NCI-H748 (cell line): ENCODE measurements around the gene PROM1.

ENCODE experiments used
- DNase-seq: peaks from one replicate; lab custom pipeline; 2025; ENCODE audit not compliant: unreplicated experiment; lab: John Stamatoyannopoulos, UW

The PROM1 gene

GRCh38 chr4:16029886-16030285 is 53.9 kb downstream of the PROM1 start:
- DNase-seq: no peak

GRCh38 chr4:16029262-16029661 is 54.6 kb downstream of the PROM1 start:
- DNase-seq: no peak

- no peak for DNase-seq
These were observed 56.2 kb downstream of the PROM1 start for GRCh38 chr4:16027626-16028025.

GRCh38 chr4:16027114-16027513 is 56.7 kb downstream of the PROM1 start:
- no peak for DNase-seq

- DNase-seq: peak; percentile 52
These were observed 57.6 kb downstream of the PROM1 start for GRCh38 chr4:16026160-16026761.

GRCh38 chr4:16025268-16025667 is 58.6 kb downstream of the PROM1 start:
- no peak for DNase-seq

- no peak for DNase-seq
These were observed 59.9 kb downstream of the PROM1 start for GRCh38 chr4:16023776-16024408.

GRCh38 chr4:16021804-16022560 is 61.8 kb downstream of the PROM1 start:
- DNase-seq: no peak

- DNase-seq: no peak
These were observed 64.2 kb downstream of the PROM1 start for GRCh38 chr4:16019649-16020048.

GRCh38 chr4:16018841-16019240 is 65.0 kb downstream of the PROM1 start:
- no peak for DNase-seq

GRCh38 chr4:16018061-16018676 is 65.7 kb downstream of the PROM1 start:
- no peak for DNase-seq

GRCh38 chr4:16016536-16016935 is 67.3 kb downstream of the PROM1 start:
- no peak for DNase-seq

- no peak for DNase-seq
These were observed 72.7 kb downstream of the PROM1 start for GRCh38 chr4:16011173-16011572.

GRCh38 chr4:16009153-16009552 is 74.7 kb downstream of the PROM1 start:
- no peak for DNase-seq

GRCh38 chr4:16007471-16008095 is 76.2 kb downstream of the PROM1 start:
- DNase-seq: no peak

GRCh38 chr4:16006771-16007446 is 76.9 kb downstream of the PROM1 start:
- DNase-seq: no peak

GRCh38 chr4:16005676-16006075 is 78.1 kb downstream of the PROM1 start:
- no peak for DNase-seq

GRCh38 chr4:16001484-16001858 is 82.4 kb downstream of the PROM1 start:
- peak; percentile 52 for DNase-seq

- DNase-seq: no peak
These were observed 82.9 kb downstream of the PROM1 start for GRCh38 chr4:16000708-16001483.

- no peak for DNase-seq
These were observed 87.0 kb downstream of the PROM1 start for GRCh38 chr4:15996773-15997172.
